Astrocyte (in vitro differentiated cells and primary cell): ENCODE results near the gene XAF1. TPM values are rescaled to one million over a fixed set of nuclear protein-coding genes. Genes with fewer than 3 reads are reported as not detected.

Experiments
- DNase-seq: peaks from one replicate; pipeline ENCODE4 v3.0.0-alpha.2; 2010; ENCODE audit warnings: low read depth
- FAIRE-seq: peaks from 2 replicates; lab custom pipeline; 2011; peaks lifted over from hg19 to GRCh38; lab: Jason Lieb, UNC
- H2AFZ ChIP-seq: 2 replicates; pipeline ENCODE4 v1.6.0; 2012; ENCODE audit warnings: low read depth, low read length, inconsistent platforms
- H3K27ac ChIP-seq: 2 replicates; pipeline ENCODE4 v1.5.1; 2011; ENCODE audit warnings: low read depth, low read length, inconsistent platforms
- H3K27me3 ChIP-seq: 2 replicates; pipeline ENCODE4 v1.6.0; 2011; ENCODE audit warnings: low read length, inconsistent platforms; ENCODE audit not compliant: insufficient read depth
- H3K36me3 ChIP-seq: 2 replicates; pipeline ENCODE4 v1.5.1; 2011; ENCODE audit warnings: low read length, inconsistent platforms; ENCODE audit not compliant: insufficient read depth
- H3K4me1 ChIP-seq: 2 replicates; pipeline ENCODE4 v1.5.1; 2011; ENCODE audit warnings: low read length, inconsistent platforms; ENCODE audit not compliant: insufficient read depth
- H3K4me2 ChIP-seq: 2 replicates; pipeline ENCODE4 v1.6.0; 2012; ENCODE audit warnings: low read length, inconsistent platforms
- H3K4me3 ChIP-seq: 2 replicates; pipeline ENCODE4 v1.5.1; 2011; ENCODE audit warnings: low read depth, mild to moderate bottlenecking, low read length, inconsistent platforms; ENCODE audit not compliant: insufficient read depth
- H3K79me2 ChIP-seq: 2 replicates; pipeline ENCODE4 v1.6.0; 2012; ENCODE audit warnings: mild to moderate bottlenecking, low read length, inconsistent platforms; ENCODE audit not compliant: insufficient read depth
- H3K9ac ChIP-seq: 2 replicates; pipeline ENCODE4 v1.6.0; 2012; ENCODE audit warnings: mild to moderate bottlenecking, low read length, inconsistent platforms
- H3K9me3 ChIP-seq: 2 replicates; pipeline ENCODE4 v1.5.1; 2012; ENCODE audit warnings: low read depth, mild to moderate bottlenecking, low read length, inconsistent platforms; ENCODE audit not compliant: insufficient read depth
- H4K20me1 ChIP-seq: 2 replicates; pipeline ENCODE4 v1.6.0; 2012; ENCODE audit warnings: low read length, inconsistent platforms; ENCODE audit not compliant: insufficient read depth
- H3K27ac Mint-ChIP-seq: one replicate; pipeline ENCODE4 v1.8.0; 2021; ENCODE audit warnings: mild to moderate bottlenecking, mixed read lengths; ENCODE audit not compliant: unreplicated experiment
- H3K27me3 Mint-ChIP-seq: one replicate; pipeline ENCODE4 v1.8.0; 2021; ENCODE audit warnings: low read depth, mixed read lengths; ENCODE audit not compliant: unreplicated experiment
- H3K36me3 Mint-ChIP-seq: one replicate; pipeline ENCODE4 v1.8.0; 2021; ENCODE audit warnings: low read depth, mixed read lengths; ENCODE audit not compliant: unreplicated experiment
- H3K4me1 Mint-ChIP-seq: one replicate; pipeline ENCODE4 v1.8.0; 2021; ENCODE audit warnings: low read depth, mixed read lengths; ENCODE audit not compliant: unreplicated experiment
- H3K4me3 Mint-ChIP-seq: one replicate; pipeline ENCODE4 v1.8.0; 2021; ENCODE audit warnings: mild to moderate bottlenecking, moderate library complexity, mixed read lengths; ENCODE audit not compliant: unreplicated experiment
- H3K9me3 Mint-ChIP-seq: one replicate; pipeline ENCODE4 v1.8.0; 2021; ENCODE audit warnings: mild to moderate bottlenecking, mixed read lengths; ENCODE audit not compliant: unreplicated experiment
- EZH2 ChIP-seq: IDR thresholded peaks from 2 replicates; pipeline ENCODE4 v1.6.1; 2012; ENCODE audit warnings: mild to moderate bottlenecking, low read length, inconsistent platforms; ENCODE audit not compliant: insufficient read depth
- total RNA-seq: library from RNA; stranded (reverse); gene quantifications from 2 replicates; pipeline ENCODE4 v1.2.1, GENCODE V29; 2021
- TF ChIP-seq, protein P1 (sequence below): IDR thresholded peaks from 2 replicates; pipeline ENCODE4 v1.5.1; 2011; ENCODE audit warnings: low read depth, mild to moderate bottlenecking, inconsistent platforms, low read length, moderate library complexity; ENCODE audit not compliant: insufficient read depth

The XAF1 gene
- total RNA-seq, 1 donor from 2014 or later: 50.9 TPM

DNA sequence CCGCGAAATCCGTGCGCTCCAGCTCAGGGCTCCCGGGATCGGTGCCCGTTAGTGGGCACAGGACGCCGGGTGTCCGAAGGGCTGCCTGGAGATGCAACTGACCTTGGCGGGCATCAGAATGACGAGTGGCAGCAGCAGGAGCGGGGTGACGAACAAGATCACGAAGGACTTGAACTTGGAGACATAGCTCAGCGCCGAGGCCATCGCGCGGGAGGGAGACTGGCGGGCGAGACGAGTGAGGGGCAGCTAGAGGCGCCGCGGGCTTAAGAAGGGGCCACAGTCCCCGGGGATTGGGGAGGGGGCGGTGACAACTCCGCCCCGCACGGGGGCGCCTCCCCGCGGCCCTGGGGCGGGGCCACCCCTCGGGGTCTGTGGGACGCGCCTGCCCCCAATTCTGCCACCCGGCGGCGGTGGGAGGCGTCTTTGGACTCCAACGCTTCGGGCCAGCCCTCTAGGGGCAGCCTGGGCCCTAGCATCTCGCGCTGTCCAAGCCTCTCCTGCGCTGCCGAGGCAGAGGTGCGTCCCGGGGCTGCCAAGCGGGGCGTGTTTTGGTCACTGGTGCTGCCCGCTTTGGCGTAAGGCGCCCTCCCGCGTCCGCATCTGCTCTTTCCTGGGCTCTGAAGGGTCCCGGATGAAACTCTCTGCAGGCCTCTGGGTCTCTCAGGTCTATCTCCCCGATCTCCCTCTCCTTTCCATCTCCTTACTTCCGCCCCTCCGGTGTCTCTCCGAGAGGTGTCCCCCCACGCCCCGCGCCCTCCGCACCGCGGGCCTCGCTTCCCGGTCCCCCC is 42.5 kb upstream of the XAF1 start, which contains the start of gene SLC13A5:
SLC13A5 (minus strand) TSS at position 240 of the 788 bp plus-strand sequence; CDS start at position 204, 36 bp downstream.
- DNase-seq (no peak), FAIRE-seq (no peak)
- Mint-ChIP-seq H3K27me3 (peaks cover 41% of the 10 kb centered on the region), H3K27ac (peak within 1 kb of the TSS; percentile 15), H3K4me1 (peaks cover 7% of the 10 kb centered on the region), H3K4me3 (peak within 1 kb of the TSS; percentile 88), H3K9me3 (peaks cover 15% of the 10 kb centered on the region), H3K36me3 (no peaks in the 10 kb centered on the region)
- H2AFZ ChIP-seq: peak within 1 kb of the TSS; percentile 71
- no peaks in the 10 kb centered on the region for H3K36me3 ChIP-seq
- H3K4me3 ChIP-seq: peak within 1 kb of the TSS; percentile 28
- H3K79me2 ChIP-seq: no peaks in the 10 kb centered on the region
- no peaks in the 10 kb centered on the region for H3K9me3 ChIP-seq
- H3K4me1 ChIP-seq: no peaks in the 10 kb centered on the region
- TF ChIP-seq, protein P1, sequence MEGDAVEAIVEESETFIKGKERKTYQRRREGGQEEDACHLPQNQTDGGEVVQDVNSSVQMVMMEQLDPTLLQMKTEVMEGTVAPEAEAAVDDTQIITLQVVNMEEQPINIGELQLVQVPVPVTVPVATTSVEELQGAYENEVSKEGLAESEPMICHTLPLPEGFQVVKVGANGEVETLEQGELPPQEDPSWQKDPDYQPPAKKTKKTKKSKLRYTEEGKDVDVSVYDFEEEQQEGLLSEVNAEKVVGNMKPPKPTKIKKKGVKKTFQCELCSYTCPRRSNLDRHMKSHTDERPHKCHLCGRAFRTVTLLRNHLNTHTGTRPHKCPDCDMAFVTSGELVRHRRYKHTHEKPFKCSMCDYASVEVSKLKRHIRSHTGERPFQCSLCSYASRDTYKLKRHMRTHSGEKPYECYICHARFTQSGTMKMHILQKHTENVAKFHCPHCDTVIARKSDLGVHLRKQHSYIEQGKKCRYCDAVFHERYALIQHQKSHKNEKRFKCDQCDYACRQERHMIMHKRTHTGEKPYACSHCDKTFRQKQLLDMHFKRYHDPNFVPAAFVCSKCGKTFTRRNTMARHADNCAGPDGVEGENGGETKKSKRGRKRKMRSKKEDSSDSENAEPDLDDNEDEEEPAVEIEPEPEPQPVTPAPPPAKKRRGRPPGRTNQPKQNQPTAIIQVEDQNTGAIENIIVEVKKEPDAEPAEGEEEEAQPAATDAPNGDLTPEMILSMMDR: no peak
- TF ChIP-seq EZH2: peak; percentile 35
- peaks cover 10% of the 10 kb centered on the region for H3K27me3 ChIP-seq
- H3K4me2 ChIP-seq: peak within 1 kb of the TSS; percentile 79
- H3K27ac ChIP-seq: no peak within 1 kb of the TSS
- H4K20me1 ChIP-seq: no peaks in the 10 kb centered on the region
- H3K9ac ChIP-seq: peak within 1 kb of the TSS; percentile 27

DNA sequence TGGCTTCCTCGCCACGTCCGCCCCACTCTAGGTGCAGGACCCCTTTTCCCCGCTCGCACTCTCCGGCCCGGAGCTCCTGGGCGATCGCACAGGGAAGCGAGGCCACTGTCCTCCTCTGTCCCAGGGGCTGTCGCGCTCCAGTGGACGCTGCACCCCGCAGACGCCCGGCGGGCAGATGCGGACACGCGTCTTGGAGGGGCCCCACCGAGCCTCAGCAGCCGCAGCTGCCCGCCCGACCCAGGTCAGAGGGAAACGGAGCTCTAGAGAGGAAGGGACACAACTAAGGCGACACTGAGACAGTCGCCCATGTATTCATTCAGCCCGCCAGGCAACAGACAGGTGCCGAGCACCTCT is 42.0 kb upstream of the XAF1 start:
- no peaks in the 10 kb centered on the region for H3K4me1 ChIP-seq
- Mint-ChIP-seq H3K27ac (peak overlapping the region; percentile 6), H3K36me3 (no peaks in the 10 kb centered on the region), H3K27me3 (peaks cover 35% of the 10 kb centered on the region), H3K4me1 (peaks cover 7% of the 10 kb centered on the region), H3K9me3 (peaks cover 15% of the 10 kb centered on the region), H3K4me3 (peak overlapping the region; percentile 81)
- no peak overlapping the region for H3K27ac ChIP-seq
- no peaks in the 10 kb centered on the region for H4K20me1 ChIP-seq
- H3K4me2 ChIP-seq: peak overlapping the region; percentile 79
- H3K36me3 ChIP-seq: no peaks in the 10 kb centered on the region
- H3K9me3 ChIP-seq: no peaks in the 10 kb centered on the region
- no peaks in the 10 kb centered on the region for H3K79me2 ChIP-seq
- H3K9ac ChIP-seq: peak overlapping the region; percentile 27
- DNase-seq (no peak), FAIRE-seq (no peak)
- H3K27me3 ChIP-seq: peaks cover 10% of the 10 kb centered on the region
- H2AFZ ChIP-seq: peak overlapping the region; percentile 71
- TF ChIP-seq EZH2: no peak
- TF ChIP-seq, protein P1: no peak
- no peak overlapping the region for H3K4me3 ChIP-seq
